Measurements from ENCODE around the gene CDC42BPA. TPM values are rescaled to one million over a fixed set of nuclear protein-coding genes. Genes with fewer than 3 reads are reported as not detected.

CDC42BPA gene
- total RNA-seq, 1 experiment from 2014 or later: 30.1 TPM

GRCh38 chr1:227009937-227010336 is 308.4 kb downstream of the CDC42BPA start:
- Histone ChIP-seq H2BK12ac (ENCODE audit: insufficient read length, low read depth, low read length) (no peak overlapping the region), H3K27me3 (ENCODE audit: insufficient read depth, low read length) (no peaks in the 10 kb centered on the region), H4K5ac (ENCODE audit: insufficient read length, low read depth, low read length) (no peak overlapping the region), H3K18ac (ENCODE audit: insufficient read length, low read depth, low read length) (no peak overlapping the region), H3K4ac (ENCODE audit: low read depth, low read length) (no peak overlapping the region), H2AFZ (ENCODE audit: low read length) (no peak overlapping the region), H4K91ac (ENCODE audit: insufficient read length, low read depth, low read length) (no peak overlapping the region), H3K56ac (ENCODE audit: insufficient read length, low read depth, low read length) (no peak overlapping the region), H3K79me1 (ENCODE audit: insufficient read depth, low read depth, low read length, poor library complexity, severe bottlenecking) (no peaks in the 10 kb centered on the region), H3K9ac (ENCODE audit: extremely low read depth, insufficient read length, low read length) (no peak overlapping the region), H3T11ph (ENCODE audit: low read length) (no peak overlapping the region), H3K23me2 (ENCODE audit: insufficient read length, low read depth, low read length, poor library complexity, severe bottlenecking) (no peaks in the 10 kb centered on the region), H3K79me2 (ENCODE audit: insufficient read depth, low read length) (no peaks in the 10 kb centered on the region), H2AK5ac (ENCODE audit: insufficient read length, low read length) (no peak overlapping the region), H4K20me1 (ENCODE audit: control insufficient read depth, insufficient read depth, insufficient read length) (no peaks in the 10 kb centered on the region), H3K27ac (ENCODE audit: insufficient read length, low read depth, low read length) (no peak overlapping the region), H4K8ac (replicated peaks; ENCODE audit: insufficient read length, low read depth, low read length) (no peak overlapping the region), H3K4me2 (ENCODE audit: insufficient read depth, insufficient read length, low read length) (no peak overlapping the region), H2BK120ac (ENCODE audit: low read depth, low read length, poor library complexity, severe bottlenecking) (no peak overlapping the region), H2BK15ac (ENCODE audit: low read depth, low read length) (no peak overlapping the region), H3K4me1 (ENCODE audit: insufficient read depth, low read length) (no peaks in the 10 kb centered on the region), H3K14ac (ENCODE audit: insufficient read depth, low read length) (no peak overlapping the region), H2BK5ac (ENCODE audit: insufficient read length, low read length) (no peak overlapping the region), H3K9me3 (ENCODE audit: control insufficient read depth, low read depth, low read length) (no peaks in the 10 kb centered on the region), H2BK20ac (ENCODE audit: low read depth, low read length, poor library complexity, severe bottlenecking) (no peak overlapping the region), H3K23ac (ENCODE audit: insufficient read length, low read depth, low read length) (no peak overlapping the region)
- DNase-seq: no peak
- no peak for TF ChIP-seq CTCF (conservative IDR thresholded peaks at IDR 0.05)
- no peak overlapping the region for H3K27ac Mint-ChIP-seq
- H3K4me1 Mint-ChIP-seq: no peaks in the 10 kb centered on the region
- H3K27me3 Mint-ChIP-seq (ENCODE audit: low read depth): no peaks in the 10 kb centered on the region
- H3K9me3 Mint-ChIP-seq: no peaks in the 10 kb centered on the region
- peaks cover 0 to 4% (median 0%) of the 10 kb centered on the region in 3 experiments; a peak in 2 of 7 replicates for H3K36me3 Mint-ChIP-seq (ENCODE audit: insufficient read depth in 1 of 3, low read depth in 3 of 3)
- no peak overlapping the region for H3K4me3 Mint-ChIP-seq

Data from H9 (cell line).